Neural progenitor cell (in vitro differentiated cells): ENCODE measurements around the gene IFITM5.

Experiments
- EZH2 ChIP-seq: fragments of 200-600 bp; sonication (generic); IDR thresholded peaks from 2 replicates; pipeline ENCODE4 v1.6.1; 2017; ENCODE audit warnings: antibody characterized with exemption, mild to moderate bottlenecking, moderate library complexity
- EZH2phosphoT487 ChIP-seq: fragments of 200-600 bp; sonication (generic); IDR thresholded peaks from 2 replicates; pipeline ENCODE4 v1.6.1; 2017; ENCODE audit warnings: antibody characterized with exemption
- TF ChIP-seq, protein P1 (sequence below): fragments of 200-600 bp; sonication (generic); IDR thresholded peaks from 2 replicates; pipeline ENCODE4 v1.5.1; 2017; ENCODE audit warnings: antibody characterized with exemption, mild to moderate bottlenecking

DNA sequence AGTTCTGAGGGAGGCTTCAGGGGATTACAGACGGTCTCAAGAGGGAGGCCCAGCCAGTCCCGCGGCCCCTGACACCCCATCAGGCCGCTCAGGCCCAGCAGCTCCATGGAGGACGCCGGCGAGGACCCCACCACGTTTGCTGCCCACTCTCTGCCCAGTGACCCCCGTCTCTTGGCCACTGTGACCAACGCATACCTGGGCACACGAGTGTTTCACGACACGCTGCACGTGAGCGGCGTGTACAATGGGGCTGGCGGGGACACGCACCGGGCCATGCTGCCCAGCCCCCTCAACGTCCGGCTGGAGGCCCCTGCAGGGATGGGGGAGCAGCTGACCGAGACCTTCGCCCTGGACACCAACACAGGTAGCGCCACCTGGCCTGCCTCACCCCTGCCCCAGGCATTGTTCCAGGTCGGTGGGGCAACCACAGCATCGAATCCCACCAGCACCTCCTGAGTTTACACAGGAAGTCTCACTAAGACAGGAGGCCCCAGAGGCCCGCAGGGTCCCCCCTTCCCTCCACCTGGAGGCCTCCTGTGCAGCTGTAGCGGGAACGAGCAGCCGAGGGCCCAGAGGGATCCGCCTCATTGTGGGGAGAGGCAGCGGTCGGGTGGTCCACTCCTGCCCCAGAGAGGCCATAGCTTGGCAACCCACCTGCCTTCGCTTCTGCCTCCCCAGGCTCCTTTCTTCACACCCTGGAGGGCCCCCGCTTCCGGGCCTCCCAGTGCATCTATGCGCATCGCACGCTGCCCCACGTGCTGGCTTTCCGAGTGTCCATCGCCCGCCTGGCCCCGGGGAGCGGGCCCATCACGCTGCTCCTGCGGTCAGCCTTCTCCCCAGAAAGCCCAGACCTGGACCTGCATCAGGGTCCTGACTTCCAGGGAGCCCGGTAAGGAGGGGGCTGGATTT lies 9.4 kb downstream of the IFITM5 start:
- TF ChIP-seq, protein P1, sequence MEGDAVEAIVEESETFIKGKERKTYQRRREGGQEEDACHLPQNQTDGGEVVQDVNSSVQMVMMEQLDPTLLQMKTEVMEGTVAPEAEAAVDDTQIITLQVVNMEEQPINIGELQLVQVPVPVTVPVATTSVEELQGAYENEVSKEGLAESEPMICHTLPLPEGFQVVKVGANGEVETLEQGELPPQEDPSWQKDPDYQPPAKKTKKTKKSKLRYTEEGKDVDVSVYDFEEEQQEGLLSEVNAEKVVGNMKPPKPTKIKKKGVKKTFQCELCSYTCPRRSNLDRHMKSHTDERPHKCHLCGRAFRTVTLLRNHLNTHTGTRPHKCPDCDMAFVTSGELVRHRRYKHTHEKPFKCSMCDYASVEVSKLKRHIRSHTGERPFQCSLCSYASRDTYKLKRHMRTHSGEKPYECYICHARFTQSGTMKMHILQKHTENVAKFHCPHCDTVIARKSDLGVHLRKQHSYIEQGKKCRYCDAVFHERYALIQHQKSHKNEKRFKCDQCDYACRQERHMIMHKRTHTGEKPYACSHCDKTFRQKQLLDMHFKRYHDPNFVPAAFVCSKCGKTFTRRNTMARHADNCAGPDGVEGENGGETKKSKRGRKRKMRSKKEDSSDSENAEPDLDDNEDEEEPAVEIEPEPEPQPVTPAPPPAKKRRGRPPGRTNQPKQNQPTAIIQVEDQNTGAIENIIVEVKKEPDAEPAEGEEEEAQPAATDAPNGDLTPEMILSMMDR, result no peak
- TF ChIP-seq EZH2 (no peak), EZH2phosphoT487 (no peak)
